ENCODE measurements around the gene C2orf42.

DNA sequence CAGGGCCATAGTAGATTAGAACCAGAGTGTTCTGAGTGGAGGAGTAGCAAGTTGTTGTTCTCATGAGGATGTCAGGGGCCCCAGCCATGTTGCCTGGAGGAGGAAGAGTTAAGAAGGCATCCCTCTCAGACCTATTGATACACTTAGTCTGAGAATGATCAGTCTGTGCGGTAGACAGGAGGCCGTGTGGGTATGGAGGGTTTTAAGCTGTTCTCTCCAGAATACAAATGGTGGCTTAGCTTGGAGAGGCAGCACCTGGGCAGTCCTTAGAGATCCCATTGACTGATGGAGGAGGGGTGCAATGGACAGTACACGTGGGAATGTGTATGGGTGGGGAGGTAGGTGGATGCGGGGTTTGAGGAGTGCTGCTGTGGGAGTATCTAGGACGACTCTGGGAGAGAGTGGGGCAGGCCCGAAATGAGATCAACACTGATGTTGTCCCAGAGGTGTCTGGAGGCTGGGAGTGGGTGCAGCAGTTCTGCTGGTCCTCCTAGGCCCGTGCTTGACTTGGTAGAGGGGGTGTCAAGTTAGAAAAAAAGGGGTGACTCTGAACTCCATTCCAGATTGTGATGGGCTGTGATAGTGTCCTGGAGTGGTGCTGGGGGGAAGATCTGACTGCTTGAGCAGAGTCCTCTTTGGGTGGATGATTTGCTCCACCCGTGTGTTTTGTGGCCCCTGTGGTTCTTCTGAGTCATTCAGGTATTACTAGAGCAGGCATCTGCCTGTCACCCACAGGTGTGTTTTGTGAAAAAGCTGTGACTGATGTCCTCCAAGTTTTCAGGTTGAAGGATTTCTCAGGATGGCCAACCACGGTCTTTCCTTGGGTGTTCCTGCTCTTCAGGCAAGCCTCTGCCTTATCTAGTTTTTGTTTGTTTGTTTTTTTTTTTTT, 44.7 kb downstream of the C2orf42 start:
- TF ChIP-seq, protein P1, sequence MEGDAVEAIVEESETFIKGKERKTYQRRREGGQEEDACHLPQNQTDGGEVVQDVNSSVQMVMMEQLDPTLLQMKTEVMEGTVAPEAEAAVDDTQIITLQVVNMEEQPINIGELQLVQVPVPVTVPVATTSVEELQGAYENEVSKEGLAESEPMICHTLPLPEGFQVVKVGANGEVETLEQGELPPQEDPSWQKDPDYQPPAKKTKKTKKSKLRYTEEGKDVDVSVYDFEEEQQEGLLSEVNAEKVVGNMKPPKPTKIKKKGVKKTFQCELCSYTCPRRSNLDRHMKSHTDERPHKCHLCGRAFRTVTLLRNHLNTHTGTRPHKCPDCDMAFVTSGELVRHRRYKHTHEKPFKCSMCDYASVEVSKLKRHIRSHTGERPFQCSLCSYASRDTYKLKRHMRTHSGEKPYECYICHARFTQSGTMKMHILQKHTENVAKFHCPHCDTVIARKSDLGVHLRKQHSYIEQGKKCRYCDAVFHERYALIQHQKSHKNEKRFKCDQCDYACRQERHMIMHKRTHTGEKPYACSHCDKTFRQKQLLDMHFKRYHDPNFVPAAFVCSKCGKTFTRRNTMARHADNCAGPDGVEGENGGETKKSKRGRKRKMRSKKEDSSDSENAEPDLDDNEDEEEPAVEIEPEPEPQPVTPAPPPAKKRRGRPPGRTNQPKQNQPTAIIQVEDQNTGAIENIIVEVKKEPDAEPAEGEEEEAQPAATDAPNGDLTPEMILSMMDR (IDR thresholded peaks at IDR 0.05) = no peak
- TF ChIP-seq POLR2A (IDR thresholded peaks at IDR 0.05) (no peak), POLR2AphosphoS5 (IDR thresholded peaks at IDR 0.05) (no peak)
